Heart right ventricle (tissue), 16 donors: ENCODE results near the gene SLC1A2. TPM values are rescaled to one million over a fixed set of nuclear protein-coding genes. Genes with fewer than 3 reads are reported as not detected.
A peak's percentile ranks its signal among the peaks of the same experiment; 100 is the strongest.

Experiments used
- ATAC-seq, 8 donors: fragments of 200-7000 bp; cut with Tn5 transposase; one replicate each; pipeline ENCODE4 v1.9.1; 2020; ENCODE audit warnings: mild to moderate bottlenecking in 8 of 8, moderate library complexity in 8 of 8, moderate number of reproducible peaks in 1 of 8
- DNase-seq, 2 donors: peaks; one replicate each; pipeline ENCODE4 v3.0.0-alpha.2; 2020
- H3K27ac ChIP-seq, 10 donors: fragments of 200-600 bp; sonication (generic) in 2 of 10; one replicate each; pipeline versions ENCODE4 v1.5.0 to v1.8.0; 2020 to 2022; ENCODE audit warnings: mild to moderate bottlenecking in 3 of 10
- H3K27me3 ChIP-seq, 7 donors: fragments of 200-600 bp; one replicate each; pipeline ENCODE4 v1.8.0; 2021 to 2022; ENCODE audit warnings: mild to moderate bottlenecking in 2 of 7
- H3K36me3 ChIP-seq, 9 donors: fragments of 200-600 bp; sonication (generic) in 1 of 9; one replicate each; pipeline versions ENCODE4 v1.5.0 to v1.8.0; 2020 to 2022; ENCODE audit warnings: mild to moderate bottlenecking in 2 of 9
- H3K4me1 ChIP-seq, 9 donors: fragments of 200-600 bp; sonication (generic) in 1 of 9; one replicate each; pipeline versions ENCODE4 v1.5.0 to v1.8.0; 2020 to 2022; ENCODE audit warnings: mild to moderate bottlenecking in 4 of 9
- H3K4me3 ChIP-seq, 10 donors: fragments of 200-600 bp; sonication (generic) in 2 of 10; one replicate each; pipeline versions ENCODE4 v1.5.0 to v1.8.0; 2020 to 2022; ENCODE audit warnings: mild to moderate bottlenecking in 7 of 10, moderate library complexity in 2 of 10
- H3K9me3 ChIP-seq, 11 donors: fragments of 200-600 bp in 10 of 11; sonication (generic) in 2 of 11; one replicate each; pipeline versions ENCODE4 v1.5.0 to v1.8.0; 2013 to 2022; ENCODE audit warnings: mild to moderate bottlenecking in 2 of 11, control low read depth in 1 of 11, moderate library complexity in 1 of 11
- CTCF ChIP-seq, 9 donors: fragments of 200-600 bp; sonication (generic) in 2 of 9; IDR thresholded peaks; one replicate each; pipeline versions ENCODE4 v1.5.0 to v1.8.0; 2021 to 2022; ENCODE audit warnings: antibody characterized with exemption in 9 of 9, mild to moderate bottlenecking in 5 of 9, moderate library complexity in 1 of 9
- WGBS, 2 donors: extraction: QIAGEN DNeasy Blood & Tissue Kit; methylation state at CpG; one replicate each; pipeline ENCODE4 v1.1.7; 2013; ENCODE audit warnings: inconsistent platforms in 1 of 2; 5-methylcytosine and 5-hydroxymethylcytosine counted together
- intact Hi-C, 10 donors: fragments of 100-400 bp; cut with DNase I; formaldehyde crosslinking; loops; one replicate each; pipeline versions ENCODE4 v1.11.1 to v1.14.2; 2022
- polyA plus RNA-seq, 2 donors: library from polyadenylated mRNA; stranded (reverse); fragments of 200-250 nt; gene quantifications; one replicate each; pipeline ENCODE4 v1.2.3, GENCODE V29; 2013
- total RNA-seq, 10 donors: library from RNA; stranded (reverse); fragmentation: NEBNext Ultra II Directional in 3 of 10; extraction: Animal tissue kit (Norgen Biotek cat#: 25700) in 3 of 10; gene quantifications; one replicate each; pipeline versions ENCODE4 v1.2.1 to v1.2.4, GENCODE V29; 2021 to 2023
- donor health status: Arrhythmogenic right ventricular cardiomyopathy.
- donor health status: ischemic (EF 13 %, LVEDD 7.1; RV severe dilation, severe dysfunction).
- donor health status: healthy with polysubstance abuse.
- donor health status: DM: no; HTN: yes; CAD: no.
- donor health status: DM: no; HTN: no; CAD: no.
- donor health status: ischemic (EF 25% LVEDD 6.9; RV normal size, moderate dysfunction).
- donor health status: ischemic (EF 25% LVEDD 5.7; RV mildly dilated, moderate dysfunction).
- donor health status: healthy.
- donor health status: DM: yes; HTN: yes; CAD: no.
- donor health status: Ischemic cardiomyopathy.
- donor health status: ischemic (EF 35%, LVEDD 5.7; RV mildly dilated, moderate dysfunction).
- donor health status: nonischemic (EF 11% LVEDD 7.7; RV severe dilation, severe dysfunction).
- donor health status: DM: yes; HTN: yes; CAD: no.
- donor health status: PGD.
- donor health status: ischemic (EF 29% LVEDD 5.4; RV normal size, mild dysfunction).
- donor health status: nonischemic (EF 23%, LVEDD 6.1; RV moderate dilation, normal function).

Gene SLC1A2
- total and polyA plus RNA-seq, 12 donors, result 0.29 to 25.8 (median 3.4) TPM

- ATAC-seq (no peak), DNase-seq (no peak)
- H3K36me3 ChIP-seq, result no peaks in the 10 kb centered on the region
- no peaks in the 10 kb centered on the region for H3K9me3 ChIP-seq
- no peak overlapping the region for H3K4me3 ChIP-seq
- intact Hi-C loops, result no loop called here
- peaks cover 0 to 22% (median 0%) of the 10 kb centered on the region in 9 donors for H3K4me1 ChIP-seq
- no peak for TF ChIP-seq CTCF (IDR thresholded peaks at IDR 0.05)
- WGBS, 2 donors, result 90 to 93% methylated on average over 5 of the region's 5 CpGs
- H3K27ac ChIP-seq, result no peak overlapping the region
- no peaks in the 10 kb centered on the region for H3K27me3 ChIP-seq
These were observed 127.1 kb downstream of the SLC1A2 start for GRCh38 chr11:35292279-35292678.

- no peak for ATAC-seq
- intact Hi-C loops, result no loop called here
- TF ChIP-seq CTCF (IDR thresholded peaks at IDR 0.05), result no peak
- Histone ChIP-seq H3K4me1 (peaks cover 0 to 22% (median 0%) of the 10 kb centered on the region in 9 donors), H3K36me3 (no peaks in the 10 kb centered on the region), H3K9me3 (no peaks in the 10 kb centered on the region), H3K4me3 (no peak overlapping the region), H3K27ac (no peak overlapping the region), H3K27me3 (no peaks in the 10 kb centered on the region)
- 75 to 84% methylated on average over 3 of the region's 3 CpGs for WGBS, 2 donors
- no peak for DNase-seq
These were observed 128.5 kb downstream of the SLC1A2 start for GRCh38 chr11:35290876-35291275.

- H3K9me3 ChIP-seq, result no peaks in the 10 kb centered on the region
- no peak for DNase-seq
- peak overlapping the region in 2 of 10 donors; percentile 51 to 53 for H3K27ac ChIP-seq
- no peak overlapping the region for H3K4me3 ChIP-seq
- H3K36me3 ChIP-seq, result no peaks in the 10 kb centered on the region
- no peaks in the 10 kb centered on the region for H3K27me3 ChIP-seq
- no peak for ATAC-seq
- no peak for TF ChIP-seq CTCF (IDR thresholded peaks at IDR 0.05)
- intact Hi-C loops, result no loop called here
- 62 to 68% methylated on average over 2 of the region's 2 CpGs for WGBS, 2 donors
- H3K4me1 ChIP-seq, result peaks cover 0 to 22% (median 0%) of the 10 kb centered on the region in 9 donors
These were observed 129.5 kb downstream of the SLC1A2 start for GRCh38 chr11:35289821-35290220.

GRCh38 chr11:35288817-35289541, 130.4 kb downstream of the SLC1A2 start:
- intact Hi-C loops, result no loop called here
- no peaks in the 10 kb centered on the region for H3K9me3 ChIP-seq
- H3K36me3 ChIP-seq, result no peaks in the 10 kb centered on the region
- DNase-seq (no peak), ATAC-seq (peak in 4 of 8 donors; percentile 37 to 60 (median 38))
- no peak overlapping the region for H3K4me3 ChIP-seq
- no peak for TF ChIP-seq CTCF (IDR thresholded peaks at IDR 0.05)
- H3K27me3 ChIP-seq, result no peaks in the 10 kb centered on the region
- peak overlapping the region in 3 of 10 donors; percentile 18 to 53 (median 51) for H3K27ac ChIP-seq
- peaks cover 0 to 22% (median 0%) of the 10 kb centered on the region in 9 donors for H3K4me1 ChIP-seq
- WGBS, 2 donors, result 80% methylated on average over 5 of the region's 5 CpGs
